HG02610 (cell line): ENCODE results near the gene AKAP7.
"Not testable (repeated sequence)": the region's sequence is repeated elsewhere in the genome, so short reads cannot be mapped to it uniquely, and the experiment has no call there.

Experiments
- ATAC-seq: cut with Tn5 transposase; IDR thresholded peaks from one replicate; pipeline ENCODE4 v1.9.1; 2021; ENCODE audit warnings: mild to moderate bottlenecking, moderate library complexity; ENCODE audit not compliant: unreplicated experiment

Gene AKAP7

GRCh38 chr6:131250936-131251335, 115.7 kb downstream of the AKAP7 start:
- ATAC-seq: no peak

- no peak for ATAC-seq
Measured at GRCh38 chr6:131251590-131252199, 116.4 kb downstream of the AKAP7 start.

- ATAC-seq: no peak
Measured at GRCh38 chr6:131255434-131255833, 120.2 kb downstream of the AKAP7 start.

- ATAC-seq: no peak
Measured at GRCh38 chr6:131255911-131256310, 120.6 kb downstream of the AKAP7 start.

- ATAC-seq: no peak
Measured at GRCh38 chr6:131257104-131257503, 121.8 kb downstream of the AKAP7 start.

GRCh38 chr6:131258010-131258652, 122.9 kb downstream of the AKAP7 start:
- no peak for ATAC-seq

- ATAC-seq: no peak
Measured at GRCh38 chr6:131258816-131259476, 123.7 kb downstream of the AKAP7 start.

GRCh38 chr6:131260960-131261359, 125.7 kb downstream of the AKAP7 start:
- not testable (repeated sequence) for ATAC-seq

GRCh38 chr6:131262060-131262459, 126.8 kb downstream of the AKAP7 start:
- ATAC-seq: no peak

GRCh38 chr6:131265939-131266338, 130.7 kb downstream of the AKAP7 start:
- ATAC-seq: no peak

GRCh38 chr6:131268303-131268702, 133.0 kb downstream of the AKAP7 start:
- no peak for ATAC-seq

- no peak for ATAC-seq
Measured at GRCh38 chr6:131269565-131270391, 134.5 kb downstream of the AKAP7 start.

- no peak for ATAC-seq
Measured at GRCh38 chr6:131270534-131270933, 135.3 kb downstream of the AKAP7 start.

- ATAC-seq: no peak
Measured at GRCh38 chr6:131275273-131275672, 140.0 kb downstream of the AKAP7 start.

GRCh38 chr6:131277591-131277990, 142.3 kb downstream of the AKAP7 start:
- ATAC-seq: no peak

- ATAC-seq: peak; percentile 53
Measured at GRCh38 chr6:131281471-131282270, 146.4 kb downstream of the AKAP7 start.

- no peak for ATAC-seq
Measured at GRCh38 chr6:131282365-131282764, 147.1 kb downstream of the AKAP7 start.

GRCh38 chr6:131283466-131284175, 148.4 kb downstream of the AKAP7 start:
- ATAC-seq: no peak

- ATAC-seq: no peak
Measured at GRCh38 chr6:131285548-131285947, 150.3 kb downstream of the AKAP7 start.

- no peak for ATAC-seq
Measured at GRCh38 chr6:131286469-131287040, 151.3 kb downstream of the AKAP7 start.
